NCI-H226 (cell line): ENCODE data around the gene MANSC4.
"Not testable (repeated sequence)": the region's sequence is repeated elsewhere in the genome, so short reads cannot be mapped to it uniquely, and the experiment has no call there.

Source experiments
- DNase-seq: peaks from one replicate; pipeline ENCODE4 v3.0.0-alpha.2; 2015

Gene MANSC4

GRCh38 chr12:27747111-27747820 lies 32.8 kb downstream of the MANSC4 start:
- no peak for DNase-seq

- DNase-seq, result not testable (repeated sequence)
Observed at GRCh38 chr12:27745734-27746133, 34.3 kb downstream of the MANSC4 start.

- no peak for DNase-seq
Observed at GRCh38 chr12:27743601-27744000, 36.4 kb downstream of the MANSC4 start.

- DNase-seq, result not testable (repeated sequence)
Observed at GRCh38 chr12:27734321-27734720, 45.7 kb downstream of the MANSC4 start.

GRCh38 chr12:27733791-27734190 lies 46.2 kb downstream of the MANSC4 start:
- no peak for DNase-seq

GRCh38 chr12:27733052-27733656 lies 46.9 kb downstream of the MANSC4 start:
- DNase-seq, result no peak

GRCh38 chr12:27732281-27732680 lies 47.8 kb downstream of the MANSC4 start:
- DNase-seq, result no peak

- no peak for DNase-seq
Observed at GRCh38 chr12:27730097-27730588, 49.9 kb downstream of the MANSC4 start.

- no peak for DNase-seq
Observed at GRCh38 chr12:27723212-27723611, 56.8 kb downstream of the MANSC4 start.
